Measurements from ENCODE around the gene EML1.

EML1 gene

DNA sequence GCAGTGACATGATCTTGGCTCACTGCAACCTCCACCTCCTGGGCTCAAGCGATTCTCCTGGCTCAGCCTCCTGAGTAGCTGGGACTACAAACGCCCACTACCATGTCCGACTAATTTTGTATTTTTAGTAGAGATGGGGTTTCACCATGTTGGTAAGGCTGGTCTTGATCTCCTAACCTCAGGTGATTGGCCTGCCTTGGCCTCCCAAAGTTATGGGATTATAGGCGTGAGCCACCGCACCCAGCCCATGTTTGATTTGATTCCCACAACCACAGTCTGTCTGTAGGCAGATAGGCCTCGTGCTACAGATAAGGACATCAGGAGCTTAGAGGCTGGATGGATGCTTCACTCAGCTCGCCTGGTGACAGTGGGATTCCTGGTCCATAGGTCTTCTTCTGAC is 23.0 kb downstream of the EML1 start:
- no peaks in the 10 kb centered on the region for H3K9me3 ChIP-seq (ENCODE audit: control insufficient read depth, insufficient read depth, low read length)
- H3K27ac ChIP-seq (ENCODE audit: low read length), result no peak overlapping the region
- H3K4me3 ChIP-seq (ENCODE audit: low read length), result no peak overlapping the region
- H3K4me1 ChIP-seq (ENCODE audit: control insufficient read depth, insufficient read depth, low read length), result 0 out of 2 replicates have a peak, but pooled peaks cover 1% of the 10 kb centered on the region
- no peaks in the 10 kb centered on the region for H3K36me3 ChIP-seq (ENCODE audit: control insufficient read depth, insufficient read depth, low read length)
- no peak for DNase-seq (ENCODE audit: low read depth, low spot score)
- H3K27me3 ChIP-seq (ENCODE audit: control insufficient read depth, insufficient read depth, low read length), result no peaks in the 10 kb centered on the region
- no CpG with 5 or more reads among the region's 7 CpGs for WGBS (ENCODE audit: insufficient coverage, insufficient read length)

DNA sequence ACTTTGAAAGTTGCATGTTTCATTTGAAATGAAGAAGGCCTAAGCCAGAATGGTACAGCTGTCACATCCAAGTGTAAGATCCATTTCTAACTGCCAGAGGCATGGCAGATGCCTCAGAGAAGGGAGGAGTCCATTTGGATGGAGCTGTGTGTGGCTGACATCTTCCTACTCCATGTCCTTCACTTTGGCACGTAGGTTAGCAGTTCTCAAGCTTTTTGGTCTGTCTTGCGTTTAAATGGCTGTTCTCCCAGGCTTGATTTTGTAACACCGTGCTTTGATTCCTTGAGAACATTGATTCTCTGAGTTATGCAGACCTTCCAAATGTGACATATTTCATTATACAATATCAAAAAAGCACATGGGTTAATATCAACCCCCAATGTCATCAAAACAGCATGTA is 23.4 kb downstream of the EML1 start:
- Histone ChIP-seq H3K9me3 (ENCODE audit: control insufficient read depth, insufficient read depth, low read length) (no peaks in the 10 kb centered on the region), H3K4me1 (ENCODE audit: control insufficient read depth, insufficient read depth, low read length) (0 out of 2 replicates have a peak, but pooled peaks cover 1% of the 10 kb centered on the region), H3K36me3 (ENCODE audit: control insufficient read depth, insufficient read depth, low read length) (no peaks in the 10 kb centered on the region), H3K27me3 (ENCODE audit: control insufficient read depth, insufficient read depth, low read length) (no peaks in the 10 kb centered on the region), H3K4me3 (ENCODE audit: low read length) (no peak overlapping the region), H3K27ac (ENCODE audit: low read length) (no peak overlapping the region)
- no CpG with 5 or more reads among the region's 3 CpGs for WGBS (ENCODE audit: insufficient coverage, insufficient read length)
- DNase-seq (ENCODE audit: low read depth, low spot score), result no peak

DNA sequence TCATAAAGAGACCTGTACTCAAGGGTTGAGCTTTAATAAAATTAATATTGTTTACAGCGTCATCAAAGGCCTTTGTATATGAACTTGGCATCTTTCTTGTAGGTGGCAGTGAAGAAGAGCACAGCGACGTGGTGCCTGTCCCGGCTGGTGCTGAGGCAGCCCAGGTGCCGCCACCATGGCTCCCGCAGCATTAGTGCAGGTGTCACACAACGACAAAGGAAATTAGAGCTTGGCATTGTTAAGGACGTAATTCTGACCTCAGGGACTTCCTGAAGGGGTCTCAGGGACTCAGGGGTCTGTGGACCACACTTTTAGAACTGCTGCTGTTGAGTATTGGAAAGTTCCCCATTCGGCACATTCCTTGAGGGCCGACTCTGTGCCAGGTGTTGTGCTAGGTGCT is 24.1 kb downstream of the EML1 start:
- H3K4me3 ChIP-seq (ENCODE audit: low read length), result no peak overlapping the region
- H3K27me3 ChIP-seq (ENCODE audit: control insufficient read depth, insufficient read depth, low read length), result no peaks in the 10 kb centered on the region
- no CpG with 5 or more reads among the region's 10 CpGs for WGBS (ENCODE audit: insufficient coverage, insufficient read length)
- no peaks in the 10 kb centered on the region for H3K9me3 ChIP-seq (ENCODE audit: control insufficient read depth, insufficient read depth, low read length)
- H3K36me3 ChIP-seq (ENCODE audit: control insufficient read depth, insufficient read depth, low read length), result no peaks in the 10 kb centered on the region
- 0 out of 2 replicates have a peak, but pooled peaks cover 4% of the 10 kb centered on the region for H3K4me1 ChIP-seq (ENCODE audit: control insufficient read depth, insufficient read depth, low read length)
- DNase-seq (ENCODE audit: low read depth, low spot score), result no peak
- no peak overlapping the region for H3K27ac ChIP-seq (ENCODE audit: low read length)

DNA sequence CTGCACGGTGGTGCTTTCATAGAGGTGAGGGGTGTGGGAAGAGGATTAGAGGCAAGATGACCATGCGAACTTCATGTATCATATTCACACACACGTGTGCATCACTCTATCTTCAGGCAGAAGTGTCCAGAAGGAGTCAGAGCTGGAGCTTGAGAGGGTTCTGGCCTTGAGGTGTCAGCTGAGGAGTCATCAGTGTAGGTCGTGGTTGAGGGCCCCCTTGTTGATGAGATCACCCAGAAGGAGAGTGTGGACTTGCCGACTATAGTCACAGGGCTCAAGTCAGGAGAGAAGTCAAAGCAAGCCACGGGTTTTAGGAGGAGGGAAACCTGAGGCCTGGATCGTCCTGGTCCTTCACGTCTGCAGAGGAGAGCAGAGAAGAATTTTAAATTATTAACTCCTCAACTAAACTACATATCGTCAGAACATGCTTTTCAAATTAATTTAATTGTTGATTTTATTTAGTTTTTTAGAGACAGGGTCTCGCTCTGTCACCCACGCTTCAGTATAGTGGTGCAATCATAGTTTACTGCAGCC is 25.4 kb downstream of the EML1 start:
- peaks cover 2% of the 10 kb centered on the region; the same call in 1 of the 2 replicates for H3K4me1 ChIP-seq (ENCODE audit: control insufficient read depth, insufficient read depth, low read length)
- H3K27ac ChIP-seq (ENCODE audit: low read length), result no peak overlapping the region
- H3K27me3 ChIP-seq (ENCODE audit: control insufficient read depth, insufficient read depth, low read length), result no peaks in the 10 kb centered on the region
- H3K4me3 ChIP-seq (ENCODE audit: low read length), result no peak overlapping the region
- no peaks in the 10 kb centered on the region for H3K9me3 ChIP-seq (ENCODE audit: control insufficient read depth, insufficient read depth, low read length)
- WGBS (ENCODE audit: insufficient coverage, insufficient read length), result no CpG with 5 or more reads among the region's 11 CpGs
- DNase-seq (ENCODE audit: low read depth, low spot score), result no peak
- H3K36me3 ChIP-seq (ENCODE audit: control insufficient read depth, insufficient read depth, low read length), result no peaks in the 10 kb centered on the region

DNA sequence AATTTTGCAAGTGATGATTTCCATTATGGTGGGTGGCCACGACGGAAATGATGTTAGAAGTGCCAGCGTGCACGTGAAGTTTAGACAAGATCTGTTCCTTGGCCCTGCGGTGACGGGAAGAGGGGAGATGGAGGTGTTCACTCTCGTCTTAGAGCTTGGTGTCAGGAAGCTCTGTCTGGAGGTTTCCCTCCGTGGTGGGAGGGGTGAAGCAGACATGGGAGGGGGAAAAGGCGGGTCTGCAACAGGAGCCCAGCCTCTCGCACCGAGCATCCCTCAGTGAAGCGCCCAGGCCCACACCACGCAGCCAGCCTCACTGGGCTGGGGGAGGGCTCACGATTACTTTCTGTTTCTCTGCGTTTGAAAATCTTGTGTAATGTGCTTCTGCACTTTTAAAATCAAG is 26.3 kb downstream of the EML1 start:
- Histone ChIP-seq H3K27ac (ENCODE audit: low read length) (no peak overlapping the region), H3K4me3 (ENCODE audit: low read length) (no peak overlapping the region), H3K36me3 (ENCODE audit: control insufficient read depth, insufficient read depth, low read length) (no peaks in the 10 kb centered on the region), H3K27me3 (ENCODE audit: control insufficient read depth, insufficient read depth, low read length) (no peaks in the 10 kb centered on the region), H3K4me1 (ENCODE audit: control insufficient read depth, insufficient read depth, low read length) (peaks cover 2% of the 10 kb centered on the region; the same call in 1 of the 2 replicates), H3K9me3 (ENCODE audit: control insufficient read depth, insufficient read depth, low read length) (no peaks in the 10 kb centered on the region)
- WGBS (ENCODE audit: insufficient coverage, insufficient read length), result no CpG with 5 or more reads among the region's 15 CpGs
- peak; percentile 33 for DNase-seq (ENCODE audit: low read depth, low spot score)

DNA sequence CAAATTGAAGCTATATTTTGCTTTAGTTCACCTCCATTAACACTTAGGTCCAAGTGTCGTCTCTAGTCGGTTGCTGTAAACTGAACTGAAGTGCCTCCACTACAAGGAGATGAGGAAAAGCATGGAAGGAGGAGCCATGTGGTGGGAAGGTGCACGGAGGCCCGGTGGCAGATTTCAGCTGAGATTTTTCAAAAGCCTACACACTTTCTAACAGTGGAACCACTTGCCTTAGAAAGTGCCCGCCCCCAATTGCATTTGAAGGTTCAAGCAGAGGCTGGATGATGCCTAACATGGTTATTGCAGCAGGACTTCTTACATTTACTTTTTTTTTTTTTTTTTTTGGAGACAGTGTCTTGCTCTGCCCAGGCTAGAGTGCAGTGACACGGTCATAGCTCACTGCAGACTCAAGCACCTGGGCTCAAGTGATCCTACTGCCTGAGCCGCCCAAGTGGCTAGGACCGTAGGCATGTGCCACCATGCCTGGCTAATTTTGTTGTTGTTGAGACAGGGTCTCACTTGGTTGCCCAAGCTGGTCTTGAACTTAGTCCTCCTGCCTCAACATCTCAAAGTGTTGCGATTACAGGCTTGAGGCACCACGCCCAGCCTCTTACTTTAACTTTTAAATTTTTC is 27.6 kb downstream of the EML1 start:
- no peak for DNase-seq (ENCODE audit: low read depth, low spot score)
- Histone ChIP-seq H3K4me1 (ENCODE audit: control insufficient read depth, insufficient read depth, low read length) (peaks cover 4% of the 10 kb centered on the region), H3K27me3 (ENCODE audit: control insufficient read depth, insufficient read depth, low read length) (no peaks in the 10 kb centered on the region), H3K36me3 (ENCODE audit: control insufficient read depth, insufficient read depth, low read length) (no peaks in the 10 kb centered on the region), H3K4me3 (ENCODE audit: low read length) (no peak overlapping the region), H3K27ac (ENCODE audit: low read length) (no peak overlapping the region), H3K9me3 (ENCODE audit: control insufficient read depth, insufficient read depth, low read length) (no peaks in the 10 kb centered on the region)
- WGBS (ENCODE audit: insufficient coverage, insufficient read length), result no CpG with 5 or more reads among the region's 10 CpGs

DNA sequence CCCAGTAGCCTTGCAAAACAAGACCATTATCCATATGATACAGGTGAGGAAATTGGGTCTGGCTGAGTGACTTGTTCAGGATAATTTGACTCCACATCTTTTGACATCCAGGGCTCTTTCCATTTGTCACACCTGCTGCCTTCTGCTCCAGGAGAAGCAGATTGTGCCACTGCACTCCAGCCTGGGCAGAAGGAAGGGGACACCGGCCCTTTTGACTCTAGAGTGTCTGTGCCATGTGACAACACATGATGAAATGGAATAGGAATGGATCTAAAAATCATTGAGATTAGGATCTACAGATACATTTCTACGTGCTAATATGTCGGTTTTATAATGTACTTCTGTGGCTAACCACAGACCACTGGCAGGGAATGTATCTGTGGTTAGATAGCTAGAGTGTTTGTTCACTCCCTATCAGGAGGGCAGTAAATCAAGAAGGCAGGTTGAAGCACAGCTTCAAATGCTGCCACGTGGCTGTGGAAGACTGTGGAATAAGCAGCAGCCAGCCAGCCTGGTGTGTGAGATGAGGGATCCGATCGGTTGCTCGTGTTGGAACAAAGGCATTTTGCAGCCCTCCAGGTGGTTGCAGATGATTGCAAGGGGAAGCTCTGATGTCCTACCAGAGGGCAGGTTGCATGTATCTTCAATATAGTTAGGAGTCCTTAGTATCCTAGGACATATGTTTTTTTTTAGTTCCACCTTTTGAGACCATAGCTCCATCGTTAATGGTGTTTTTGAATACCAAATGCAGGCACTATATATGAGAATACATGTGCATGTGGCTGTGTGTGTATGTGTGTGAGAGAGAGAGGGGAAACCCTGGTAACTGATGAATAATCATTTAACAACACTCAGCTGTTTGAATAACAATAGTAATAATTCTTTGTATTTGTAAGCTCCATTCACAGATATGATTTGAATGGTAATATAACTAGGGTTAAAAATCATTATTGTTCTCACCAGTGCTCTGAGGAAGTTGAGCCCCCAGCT is 28.6 kb downstream of the EML1 start:
- Histone ChIP-seq H3K27ac (ENCODE audit: low read length) (no peak overlapping the region), H3K4me1 (ENCODE audit: control insufficient read depth, insufficient read depth, low read length) (peaks cover 4% of the 10 kb centered on the region), H3K4me3 (ENCODE audit: low read length) (no peak overlapping the region), H3K27me3 (ENCODE audit: control insufficient read depth, insufficient read depth, low read length) (no peaks in the 10 kb centered on the region), H3K36me3 (ENCODE audit: control insufficient read depth, insufficient read depth, low read length) (no peaks in the 10 kb centered on the region), H3K9me3 (ENCODE audit: control insufficient read depth, insufficient read depth, low read length) (no peaks in the 10 kb centered on the region)
- no peak for DNase-seq (ENCODE audit: low read depth, low spot score)
- WGBS (ENCODE audit: insufficient coverage, insufficient read length), result no CpG with 5 or more reads among the region's 8 CpGs

DNA sequence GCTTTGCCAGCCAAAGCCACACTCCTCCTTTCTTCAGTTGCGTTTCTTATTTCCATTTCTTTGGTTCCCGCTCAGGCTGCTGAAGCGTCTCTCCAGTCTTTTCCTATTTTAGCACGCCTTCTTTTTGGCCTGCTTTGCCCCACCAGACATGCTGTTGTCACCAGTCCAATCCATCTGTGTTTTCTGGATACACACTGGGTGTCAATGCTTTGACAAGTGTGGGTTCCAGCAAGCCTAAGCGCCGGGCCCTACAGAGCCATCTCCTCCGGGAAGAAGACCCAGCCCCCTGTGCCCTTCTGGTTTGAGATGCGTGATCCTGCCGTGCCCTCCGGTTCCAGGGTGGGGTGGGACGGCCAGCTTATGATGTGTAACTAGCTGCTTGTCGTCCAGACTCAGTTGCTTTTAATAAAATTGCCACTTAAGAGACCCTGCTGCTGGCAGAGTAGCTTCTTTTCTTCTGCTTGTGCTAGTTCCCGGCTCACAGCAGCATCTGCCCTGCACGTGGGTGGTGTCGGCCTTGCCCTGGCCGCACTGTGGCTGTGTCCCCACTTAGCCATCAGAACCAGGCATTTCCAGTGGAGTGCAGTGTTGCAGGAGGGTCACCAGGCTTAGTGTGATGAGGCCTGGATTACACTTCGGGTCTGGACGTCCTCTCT is 29.7 kb downstream of the EML1 start:
- no peaks in the 10 kb centered on the region for H3K27me3 ChIP-seq (ENCODE audit: control insufficient read depth, insufficient read depth, low read length)
- no peak for DNase-seq (ENCODE audit: low read depth, low spot score)
- H3K4me3 ChIP-seq (ENCODE audit: low read length), result no peak overlapping the region
- WGBS (ENCODE audit: insufficient coverage, insufficient read length), result no CpG with 5 or more reads among the region's 18 CpGs
- H3K9me3 ChIP-seq (ENCODE audit: control insufficient read depth, insufficient read depth, low read length), result no peaks in the 10 kb centered on the region
- peaks cover 4% of the 10 kb centered on the region for H3K4me1 ChIP-seq (ENCODE audit: control insufficient read depth, insufficient read depth, low read length)
- no peaks in the 10 kb centered on the region for H3K36me3 ChIP-seq (ENCODE audit: control insufficient read depth, insufficient read depth, low read length)
- H3K27ac ChIP-seq (ENCODE audit: low read length), result no peak overlapping the region

DNA sequence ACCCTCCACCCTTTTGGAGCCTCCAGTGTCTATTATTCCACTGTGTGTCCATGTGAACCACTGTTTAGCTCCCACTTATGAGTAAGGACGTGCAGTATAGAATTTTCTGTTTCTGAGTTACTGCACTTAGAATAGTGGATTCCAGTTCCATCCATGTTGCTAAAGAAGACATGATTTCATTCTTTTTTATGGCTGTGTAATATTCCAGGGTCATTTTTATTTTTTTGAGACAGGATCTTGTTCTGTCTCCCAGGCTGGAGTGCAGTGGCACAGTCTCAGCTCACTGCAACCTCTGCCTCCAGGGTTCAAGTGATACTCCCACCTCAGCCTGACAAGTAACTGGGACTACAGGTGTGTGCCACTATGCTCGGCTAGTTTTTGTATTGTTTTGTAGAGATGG is 31.6 kb downstream of the EML1 start:
- Histone ChIP-seq H3K36me3 (ENCODE audit: control insufficient read depth, insufficient read depth, low read length) (no peaks in the 10 kb centered on the region), H3K9me3 (ENCODE audit: control insufficient read depth, insufficient read depth, low read length) (no peaks in the 10 kb centered on the region), H3K27ac (ENCODE audit: low read length) (no peak overlapping the region), H3K4me3 (ENCODE audit: low read length) (no peak overlapping the region), H3K4me1 (ENCODE audit: control insufficient read depth, insufficient read depth, low read length) (peaks cover 4% of the 10 kb centered on the region), H3K27me3 (ENCODE audit: control insufficient read depth, insufficient read depth, low read length) (no peaks in the 10 kb centered on the region)
- DNase-seq (ENCODE audit: low read depth, low spot score), result no peak
- WGBS (ENCODE audit: insufficient coverage, insufficient read length), result no CpG with 5 or more reads among the region's 2 CpGs

DNA sequence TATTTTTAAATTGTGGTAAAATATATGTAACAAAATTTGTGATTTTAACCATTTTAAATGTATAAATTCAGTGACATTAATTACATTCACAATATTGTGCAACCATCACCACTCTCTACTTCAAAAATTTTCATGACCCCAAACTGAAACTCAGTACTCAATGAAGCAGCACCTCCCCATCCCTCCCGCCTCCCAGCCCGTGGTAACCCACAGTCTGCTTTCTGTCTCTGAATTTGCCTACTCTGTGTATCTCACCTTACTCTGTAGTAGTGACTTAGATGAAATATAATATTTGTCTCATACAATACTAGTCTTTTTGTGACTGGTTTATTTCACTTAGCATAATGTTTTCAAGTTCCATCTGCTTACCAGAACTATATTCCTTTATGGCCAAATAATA is 36.2 kb downstream of the EML1 start:
- no peaks in the 10 kb centered on the region for H3K36me3 ChIP-seq (ENCODE audit: control insufficient read depth, insufficient read depth, low read length)
- no peaks in the 10 kb centered on the region for H3K9me3 ChIP-seq (ENCODE audit: control insufficient read depth, insufficient read depth, low read length)
- no peak overlapping the region for H3K4me3 ChIP-seq (ENCODE audit: low read length)
- H3K4me1 ChIP-seq (ENCODE audit: control insufficient read depth, insufficient read depth, low read length), result peaks cover 2% of the 10 kb centered on the region; the same call in 1 of the 2 replicates
- WGBS (ENCODE audit: insufficient coverage, insufficient read length), result no CpG with 5 or more reads among the region's 2 CpGs
- no peaks in the 10 kb centered on the region for H3K27me3 ChIP-seq (ENCODE audit: control insufficient read depth, insufficient read depth, low read length)
- DNase-seq (ENCODE audit: low read depth, low spot score), result no peak
- no peak overlapping the region for H3K27ac ChIP-seq (ENCODE audit: low read length)
